GM23338 (cell line): Measurements from ENCODE around the gene FAM13A. TPM values are rescaled to one million over a fixed set of nuclear protein-coding genes. Genes with fewer than 3 reads are reported as not detected.

Experiments used
- ATAC-seq: fragments of 200-7000 bp; cut with Tn5 transposase; 3 replicates; pipeline ENCODE4 v1.9.1; 2020
- DNase-seq: peaks from one replicate; pipeline ENCODE4 v3.0.0-alpha.2; 2015; ENCODE audit warnings: low spot score
- H2AFZ ChIP-seq: fragments of 200-600 bp; sonication (generic); 2 replicates; pipeline ENCODE4 v1.8.0; 2016; ENCODE audit warnings: antibody characterized with exemption, mild to moderate bottlenecking, moderate library complexity
- H3F3A ChIP-seq: fragments of 200-600 bp; sonication (generic); replicated peaks from 2 replicates; pipeline ENCODE4 v1.8.0; 2017; ENCODE audit warnings: antibody characterized with exemption, mixed run types, low read depth
- H3K27ac ChIP-seq: fragments of 200-600 bp; sonication (generic); 2 replicates; pipeline ENCODE4 v1.6.1; 2016; ENCODE audit warnings: low read depth
- H3K27me3 ChIP-seq: fragments of 200-600 bp; sonication (generic); 2 replicates; pipeline ENCODE4 v1.8.0; 2016; ENCODE audit warnings: mild to moderate bottlenecking, mixed run types, moderate library complexity; ENCODE audit not compliant: insufficient read depth
- H3K36me3 ChIP-seq: fragments of 200-600 bp; sonication (generic); 2 replicates; pipeline ENCODE4 v1.8.0; 2016; ENCODE audit warnings: mild to moderate bottlenecking; ENCODE audit not compliant: insufficient read depth
- H3K4me1 ChIP-seq: fragments of 200-600 bp; sonication (generic); 2 replicates; pipeline ENCODE4 v1.8.0; 2016; ENCODE audit warnings: mild to moderate bottlenecking, moderate library complexity; ENCODE audit not compliant: insufficient read depth
- H3K4me2 ChIP-seq: fragments of 200-600 bp; sonication (generic); 2 replicates; pipeline ENCODE4 v1.7.1; 2017; ENCODE audit warnings: mixed run types
- H3K4me3 ChIP-seq: fragments of 200-600 bp; sonication (generic); 2 replicates; pipeline ENCODE4 v1.6.1; 2016; ENCODE audit warnings: mixed run types
- H3K79me2 ChIP-seq: fragments of 200-600 bp; sonication (generic); replicated peaks from 2 replicates; pipeline ENCODE4 v1.8.0; 2017; ENCODE audit warnings: mild to moderate bottlenecking; ENCODE audit not compliant: insufficient read depth
- H3K9me2 ChIP-seq: fragments of 200-600 bp; sonication (generic); 2 replicates; pipeline ENCODE4 v1.8.0; 2017; ENCODE audit not compliant: insufficient read depth
- H4K20me1 ChIP-seq: fragments of 200-600 bp; sonication (generic); replicated peaks from 2 replicates; pipeline ENCODE4 v1.8.0; 2017; ENCODE audit warnings: mild to moderate bottlenecking; ENCODE audit not compliant: insufficient read depth
- H3K27ac Mint-ChIP-seq: 2 replicates; pipeline ENCODE4 v1.8.0; 2020; ENCODE audit warnings: inconsistent platforms, mild to moderate bottlenecking, moderate library complexity, mixed read lengths
- H3K27me3 Mint-ChIP-seq: 3 replicates; pipeline ENCODE4 v1.8.0; 2022; ENCODE audit warnings: low read depth, mild to moderate bottlenecking, moderate library complexity, mixed read lengths, inconsistent platforms; ENCODE audit not compliant: insufficient read depth, poor library complexity
- H3K36me3 Mint-ChIP-seq: 3 replicates; pipeline ENCODE4 v1.8.0; 2021; ENCODE audit warnings: low read depth, mild to moderate bottlenecking, inconsistent platforms, moderate library complexity, mixed read lengths
- H3K4me1 Mint-ChIP-seq: 3 replicates; pipeline ENCODE4 v1.8.0; 2020; ENCODE audit warnings: mild to moderate bottlenecking, inconsistent platforms, mixed read lengths
- H3K4me3 Mint-ChIP-seq: 3 replicates; pipeline ENCODE4 v1.8.0; 2021; ENCODE audit warnings: moderate library complexity, mild to moderate bottlenecking, inconsistent platforms, mixed read lengths
- H3K9me3 Mint-ChIP-seq: 3 replicates; pipeline ENCODE4 v1.8.0; 2020; ENCODE audit warnings: moderate library complexity, mild to moderate bottlenecking, inconsistent platforms, mixed read lengths
- CREB1 ChIP-seq: fragments of 250-450 bp; sonication (Bioruptor Pico); IDR thresholded peaks from 2 replicates; pipeline ENCODE4 v1.5.0; 2020; ENCODE audit warnings: low read depth, mild to moderate bottlenecking, moderate library complexity
- EZH2 ChIP-seq: fragments of 200-600 bp; sonication (generic); IDR thresholded peaks from one replicate; pipeline ENCODE4 v1.8.0; 2017; ENCODE audit warnings: antibody characterized with exemption, mild to moderate bottlenecking, low read depth; ENCODE audit not compliant: unreplicated experiment
- EZH2phosphoT487 ChIP-seq: fragments of 200-600 bp; sonication (generic); IDR thresholded peaks from one replicate; pipeline ENCODE4 v1.8.1; 2018; ENCODE audit warnings: antibody characterized with exemption; ENCODE audit not compliant: unreplicated experiment
- JUNB ChIP-seq: IDR thresholded peaks from one replicate; pipeline ENCODE4 v1.6.1; 2016; ENCODE audit warnings: antibody characterized with exemption; ENCODE audit not compliant: unreplicated experiment
- POLR2AphosphoS5 ChIP-seq: IDR thresholded peaks from 2 replicates; pipeline ENCODE4 v1.6.1; 2016; ENCODE audit warnings: antibody characterized with exemption, low read depth
- ZNF114 ChIP-seq: fragments of 250-450 bp; sonication (Bioruptor Pico); IDR thresholded peaks from 2 replicates; pipeline ENCODE4 v1.5.0; 2020; ENCODE audit warnings: mild to moderate bottlenecking, moderate library complexity
- ZNF462 ChIP-seq: fragments of 250-450 bp; sonication (Bioruptor Pico); IDR thresholded peaks from 2 replicates; pipeline ENCODE4 v1.5.0; 2020; ENCODE audit warnings: mild to moderate bottlenecking, moderate library complexity
- polyA plus RNA-seq: library from polyadenylated mRNA; unstranded; fragments of >200 nt; fragmentation: Nextera tagmentation; extraction: Ambion mirVana; gene quantifications from 2 replicates; pipeline ENCODE4 v1.2.1, GENCODE V29; 2016
- total RNA-seq: library from RNA; depleted of rRNA; stranded (reverse); fragments of >200 nt; shearing (Covaris generic); gene quantifications from 2 replicates; pipeline ENCODE4 v1.2.3, GENCODE V29; 2014
- TF ChIP-seq, protein P1 (sequence below): IDR thresholded peaks from one replicate; pipeline ENCODE4 v1.6.1; 2018; ENCODE audit warnings: antibody characterized with exemption; ENCODE audit not compliant: unreplicated experiment

FAM13A gene
- total and polyA plus RNA-seq, 2 experiments from 2014 or later = 13.9 to 28.4 TPM

DNA sequence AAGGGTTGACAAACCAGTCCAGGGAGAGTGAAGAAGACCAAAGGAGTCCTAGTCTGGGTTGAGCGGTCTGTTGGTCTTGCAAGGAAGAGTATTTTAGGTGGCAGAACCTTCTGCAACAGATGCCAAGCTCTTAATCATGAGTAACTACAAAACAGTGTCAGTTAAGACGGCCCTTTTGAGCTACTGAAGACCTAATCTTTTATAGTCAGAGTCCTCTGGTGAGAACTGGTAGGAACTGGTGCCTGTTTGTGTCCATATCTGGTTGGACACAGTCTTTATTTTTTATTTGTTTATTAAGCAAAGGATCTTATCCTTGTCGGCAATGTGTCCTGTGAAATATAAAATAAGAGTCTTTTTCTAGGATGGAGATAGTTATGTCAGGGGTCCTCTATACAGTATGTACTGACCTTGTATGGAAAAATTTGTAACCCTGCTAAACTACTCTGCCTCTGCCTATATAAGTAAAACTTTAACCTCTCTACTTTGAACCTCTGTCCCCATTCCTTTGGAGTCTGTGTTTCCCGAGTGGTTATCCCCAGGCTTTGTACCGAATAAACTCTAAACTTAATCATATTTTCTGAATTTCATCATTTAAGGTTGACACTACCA, 47.1 kb downstream of the FAM13A start:
- Mint-ChIP-seq H3K27ac (no peak overlapping the region), H3K9me3 (peaks cover 6% of the 10 kb centered on the region; the same call in 2 of the 3 replicates), H3K36me3 (peaks cover 54% of the 10 kb centered on the region), H3K4me1 (no peaks in the 10 kb centered on the region; the same call in 2 of the 3 replicates), H3K27me3 (peaks cover 3% of the 10 kb centered on the region), H3K4me3 (no peak overlapping the region)
- no peaks in the 10 kb centered on the region for H3K4me1 ChIP-seq
- no peak overlapping the region for H3K27ac ChIP-seq
- H2AFZ ChIP-seq = no peak overlapping the region
- H3K9me2 ChIP-seq = 0 out of 2 replicates have a peak, but pooled peaks cover 7% of the 10 kb centered on the region
- 0 out of 2 replicates have a peak, but pooled peaks cover 5% of the 10 kb centered on the region for H4K20me1 ChIP-seq
- TF ChIP-seq ZNF114 (CRISPR knock-in tag) (no peak), EZH2phosphoT487 (no peak), POLR2AphosphoS5 (no peak)
- peaks cover 21% of the 10 kb centered on the region for H3K36me3 ChIP-seq
- H3K4me3 ChIP-seq = no peak overlapping the region
- no peaks in the 10 kb centered on the region for H3F3A ChIP-seq
- no peak for DNase-seq
- no peak overlapping the region for H3K4me2 ChIP-seq
- H3K79me2 ChIP-seq = no peaks in the 10 kb centered on the region
- no peak for ATAC-seq
- no peaks in the 10 kb centered on the region for H3K27me3 ChIP-seq

GRCh38 chr4:89009115-89009514, 47.9 kb downstream of the FAM13A start:
- ATAC-seq = no peak
- DNase-seq = no peak
- Mint-ChIP-seq H3K27ac (no peak overlapping the region), H3K27me3 (peaks cover 3% of the 10 kb centered on the region), H3K36me3 (peaks cover 47% of the 10 kb centered on the region), H3K9me3 (no peaks in the 10 kb centered on the region), H3K4me3 (no peak overlapping the region), H3K4me1 (no peaks in the 10 kb centered on the region; the same call in 2 of the 3 replicates)
- Histone ChIP-seq H2AFZ (no peak overlapping the region), H3K27ac (no peak overlapping the region), H3K4me3 (no peak overlapping the region), H3K79me2 (no peaks in the 10 kb centered on the region), H3K4me1 (no peaks in the 10 kb centered on the region), H3K36me3 (peaks cover 15% of the 10 kb centered on the region), H3K9me2 (0 out of 2 replicates have a peak, but pooled peaks cover 7% of the 10 kb centered on the region), H4K20me1 (peaks cover 5% of the 10 kb centered on the region; the same call in 1 of the 2 replicates), H3F3A (no peaks in the 10 kb centered on the region), H3K27me3 (no peaks in the 10 kb centered on the region), H3K4me2 (no peak overlapping the region)
- TF ChIP-seq JUNB (no peak), EZH2phosphoT487 (no peak), ZNF462 (CRISPR knock-in tag) (no peak), CREB1 (no peak), POLR2AphosphoS5 (no peak), ZNF114 (CRISPR knock-in tag) (no peak), EZH2 (no peak)
- TF ChIP-seq, protein P1, sequence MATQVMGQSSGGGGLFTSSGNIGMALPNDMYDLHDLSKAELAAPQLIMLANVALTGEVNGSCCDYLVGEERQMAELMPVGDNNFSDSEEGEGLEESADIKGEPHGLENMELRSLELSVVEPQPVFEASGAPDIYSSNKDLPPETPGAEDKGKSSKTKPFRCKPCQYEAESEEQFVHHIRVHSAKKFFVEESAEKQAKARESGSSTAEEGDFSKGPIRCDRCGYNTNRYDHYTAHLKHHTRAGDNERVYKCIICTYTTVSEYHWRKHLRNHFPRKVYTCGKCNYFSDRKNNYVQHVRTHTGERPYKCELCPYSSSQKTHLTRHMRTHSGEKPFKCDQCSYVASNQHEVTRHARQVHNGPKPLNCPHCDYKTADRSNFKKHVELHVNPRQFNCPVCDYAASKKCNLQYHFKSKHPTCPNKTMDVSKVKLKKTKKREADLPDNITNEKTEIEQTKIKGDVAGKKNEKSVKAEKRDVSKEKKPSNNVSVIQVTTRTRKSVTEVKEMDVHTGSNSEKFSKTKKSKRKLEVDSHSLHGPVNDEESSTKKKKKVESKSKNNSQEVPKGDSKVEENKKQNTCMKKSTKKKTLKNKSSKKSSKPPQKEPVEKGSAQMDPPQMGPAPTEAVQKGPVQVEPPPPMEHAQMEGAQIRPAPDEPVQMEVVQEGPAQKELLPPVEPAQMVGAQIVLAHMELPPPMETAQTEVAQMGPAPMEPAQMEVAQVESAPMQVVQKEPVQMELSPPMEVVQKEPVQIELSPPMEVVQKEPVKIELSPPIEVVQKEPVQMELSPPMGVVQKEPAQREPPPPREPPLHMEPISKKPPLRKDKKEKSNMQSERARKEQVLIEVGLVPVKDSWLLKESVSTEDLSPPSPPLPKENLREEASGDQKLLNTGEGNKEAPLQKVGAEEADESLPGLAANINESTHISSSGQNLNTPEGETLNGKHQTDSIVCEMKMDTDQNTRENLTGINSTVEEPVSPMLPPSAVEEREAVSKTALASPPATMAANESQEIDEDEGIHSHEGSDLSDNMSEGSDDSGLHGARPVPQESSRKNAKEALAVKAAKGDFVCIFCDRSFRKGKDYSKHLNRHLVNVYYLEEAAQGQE = no peak
